HCT116 (cell line): ENCODE data around the gene AUTS2. TPM values are rescaled to one million over a fixed set of nuclear protein-coding genes. Genes with fewer than 3 reads are reported as not detected.

Experiments used
- ATAC-seq: fragments of 200-7000 bp; cut with Tn5 transposase; 2 replicates; pipeline ENCODE4 v1.9.1; 2020; ENCODE audit warnings: mild to moderate bottlenecking, moderate library complexity
- BruUV-seq: library from RNA; stranded (reverse); fragments of 400-500 nt; replicated peaks from 2 replicates; lab custom pipeline; 2021; lab: Mats Ljungman, UMichigan
- CTCF ChIA-PET: fragments of 300-600 bp; sonication (Branson Sonifier 250); formaldehyde crosslinking; loops from one replicate; lab custom pipeline; 2021; ENCODE audit warnings: antibody characterized with exemption; lab: Charles Lee
- POLR2A ChIA-PET: fragments of 300-600, 350-600 bp; sonication (Branson Sonifier 250); formaldehyde crosslinking; loops from one replicate; lab custom pipeline; 2021; ENCODE audit warnings: antibody characterized with exemption; lab: Charles Lee
- RAD21 ChIA-PET, 2 experiments: fragments of 300-600 bp; sonication (Branson Sonifier 250); formaldehyde crosslinking; loops; one replicate each; lab custom pipeline; 2023; ENCODE audit warnings: low total read pairs in 2 of 2; ENCODE audit not compliant: uncharacterized antibody in 2 of 2, unreplicated experiment in 2 of 2, low non-redundant PET in 1 of 2; lab: Charles Lee
- DNase-seq: peaks from one replicate; pipeline ENCODE4 v3.0.0-alpha.2; 2010; ENCODE audit warnings: low read depth, low spot score
- H2AFZ ChIP-seq: fragments of 200-600 bp; shearing (Covaris generic), sonication (generic); 2 replicates; pipeline ENCODE4 v1.6.1; 2017; ENCODE audit warnings: low read depth, mixed run types, mixed read lengths, antibody characterized with exemption, low read length; ENCODE audit not compliant: poor library complexity, severe bottlenecking
- H3K27ac ChIP-seq: 2 replicates; pipeline ENCODE4 v1.5.1; 2012; ENCODE audit warnings: low read depth, low read length
- H3K27me3 ChIP-seq: fragments of 200-600 bp; sonication (generic); 2 replicates; pipeline ENCODE4 v1.6.1; 2016; ENCODE audit warnings: mixed run types, low read length, mixed read lengths; ENCODE audit not compliant: insufficient read depth
- H3K36me3 ChIP-seq, 2 experiments: fragments of 200-500 bp in 1 of 2; fragments of 200-600 bp in 1 of 2; sonication (Bioruptor generic) in 1 of 2; sonication (generic) in 1 of 2; 2 replicates each; pipeline versions ENCODE4 v1.5.1 to v1.6.1; 2014 to 2016; ENCODE audit warnings: low read length in 2 of 2, inconsistent platforms in 1 of 2, mixed read lengths in 1 of 2, mixed run types in 1 of 2; ENCODE audit not compliant: insufficient read depth in 2 of 2, control insufficient read depth in 1 of 2
- H3K4me1 ChIP-seq, 2 experiments: fragments of 200-600 bp in 1 of 2; sonication (generic) in 1 of 2; 2 replicates each; pipeline versions ENCODE4 v1.5.1 to v1.6.1; 2012 to 2017; ENCODE audit warnings: low read length in 2 of 2, inconsistent platforms in 1 of 2, mild to moderate bottlenecking in 1 of 2, mixed read lengths in 1 of 2, mixed run types in 1 of 2, moderate library complexity in 1 of 2; ENCODE audit not compliant: insufficient read depth in 2 of 2, control insufficient read depth in 1 of 2
- H3K4me2 ChIP-seq: fragments of 200-600 bp; sonication (generic); 2 replicates; pipeline ENCODE4 v1.6.1; 2017; ENCODE audit warnings: mixed run types, low read length, mixed read lengths
- H3K4me3 ChIP-seq, 2 experiments: fragments of 200-600 bp in 1 of 2; sonication (generic) in 1 of 2; replicated peaks in 1 of 2; 2 replicates each; pipeline ENCODE4 v1.5.1; 2011 to 2016; ENCODE audit warnings: low read length in 2 of 2, control low read depth in 1 of 2, low read depth in 1 of 2, mild to moderate bottlenecking in 1 of 2, mixed read lengths in 1 of 2, mixed run types in 1 of 2
- H3K79me2 ChIP-seq: fragments of 200-600 bp; sonication (generic); 2 replicates; pipeline ENCODE4 v1.6.1; 2017; ENCODE audit warnings: mild to moderate bottlenecking, mixed run types, low read length, moderate library complexity, mixed read lengths; ENCODE audit not compliant: insufficient read depth
- H3K9ac ChIP-seq: fragments of 200-600 bp; sonication (generic); 2 replicates; pipeline ENCODE4 v1.6.1; 2016; ENCODE audit warnings: low read length, mixed read lengths
- H3K9me2 ChIP-seq: fragments of 200-600 bp; sonication (generic), shearing (Covaris generic); 2 replicates; pipeline ENCODE4 v1.6.1; 2017; ENCODE audit warnings: mixed run types, mild to moderate bottlenecking, moderate library complexity; ENCODE audit not compliant: insufficient read depth
- H3K9me3 ChIP-seq, 2 experiments: fragments of 200-500 bp in 1 of 2; fragments of 200-600 bp in 1 of 2; sonication (Bioruptor generic) in 1 of 2; sonication (generic) in 1 of 2; 2 replicates each; pipeline ENCODE4 v1.6.1; 2014 to 2017; ENCODE audit warnings: low read length in 2 of 2, mixed read lengths in 2 of 2, inconsistent platforms in 1 of 2, low read depth in 1 of 2, mild to moderate bottlenecking in 1 of 2, mixed run types in 1 of 2, moderate library complexity in 1 of 2; ENCODE audit not compliant: control insufficient read depth in 1 of 2, insufficient read depth in 1 of 2
- H4K20me1 ChIP-seq: fragments of 200-600 bp; sonication (generic), shearing (Covaris generic); 2 replicates; pipeline ENCODE4 v1.6.1; 2017; ENCODE audit warnings: mixed run types, mild to moderate bottlenecking, moderate library complexity; ENCODE audit not compliant: insufficient read depth
- ATF3 ChIP-seq: IDR thresholded peaks from 2 replicates; pipeline ENCODE4 v1.6.1; 2012
- CBX3 ChIP-seq: IDR thresholded peaks from 2 replicates; pipeline ENCODE4 v1.6.1; 2012; ENCODE audit warnings: low read depth
- EZH2 ChIP-seq: fragments of 200-600 bp; sonication (generic); IDR thresholded peaks from 2 replicates; pipeline ENCODE4 v1.6.1; 2017; ENCODE audit warnings: antibody characterized with exemption, mixed run types
- EZH2phosphoT487 ChIP-seq: fragments of 200-600 bp; IDR thresholded peaks from 2 replicates; pipeline ENCODE4 v1.6.1; 2018; ENCODE audit warnings: antibody characterized with exemption, borderline replicate concordance
- FOSL1 ChIP-seq: IDR thresholded peaks from 2 replicates; pipeline ENCODE4 v1.6.1; 2012; ENCODE audit warnings: low read depth
- JUND ChIP-seq: IDR thresholded peaks from 2 replicates; pipeline ENCODE4 v1.6.1; 2012
- POLR2A ChIP-seq: IDR thresholded peaks from 2 replicates; pipeline ENCODE4 v1.7.0; 2011; ENCODE audit warnings: borderline replicate concordance; ENCODE audit not compliant: insufficient read depth, insufficient read length; ENCODE audit errors: extremely low read depth
- POLR2AphosphoS5 ChIP-seq: IDR thresholded peaks from 2 replicates; pipeline ENCODE4 v1.6.1; 2011; ENCODE audit warnings: mild to moderate bottlenecking, low read depth, low read length, moderate library complexity
- REST ChIP-seq: IDR thresholded peaks from 2 replicates; pipeline ENCODE4 v1.6.1; 2012; ENCODE audit warnings: low read depth
- SP1 ChIP-seq: IDR thresholded peaks from 2 replicates; pipeline ENCODE4 v1.6.1; 2012; ENCODE audit warnings: low read depth
- TCF7L2 ChIP-seq: IDR thresholded peaks from 2 replicates; pipeline ENCODE4 v1.7.0; 2011; ENCODE audit warnings: borderline replicate concordance, inconsistent platforms; ENCODE audit not compliant: insufficient read depth, insufficient read length; ENCODE audit errors: extremely low read depth
- ZFX ChIP-seq: fragments of 450-650 bp; IDR thresholded peaks from 2 replicates; pipeline ENCODE4 v1.6.1; 2017
- intact Hi-C: fragments of 100-400 bp; cut with micrococcal nuclease; formaldehyde crosslinking; loops from 2 replicates; pipeline ENCODE4 v1.10.0; 2022
- total RNA-seq: library from RNA; stranded (reverse); gene quantifications from one replicate; pipeline ENCODE4 v1.2.1, GENCODE V29; 2021; ENCODE audit not compliant: unreplicated experiment

Gene AUTS2
- total RNA-seq, 1 experiment from 2014 or later = 0.93 TPM

GRCh38 chr7:69778138-69778537 is 179.9 kb downstream of the AUTS2 start:
- Histone ChIP-seq H3K9me3 (peaks cover 0 to 18% of the 10 kb centered on the region in 2 experiments; a peak in 2 of 4 replicates), H3K27ac (no peak overlapping the region), H3K79me2 (no peaks in the 10 kb centered on the region), H3K9me2 (no peaks in the 10 kb centered on the region), H3K4me1 (no peaks in the 10 kb centered on the region), H3K4me2 (no peak overlapping the region), H3K9ac (no peak overlapping the region), H3K4me3 (no peak overlapping the region), H3K36me3 (no peaks in the 10 kb centered on the region), H4K20me1 (no peaks in the 10 kb centered on the region), H2AFZ (no peak overlapping the region), H3K27me3 (no peaks in the 10 kb centered on the region)
- BruUV-seq = no TSS peak
- intact Hi-C loops = no loop called here
- ATAC-seq (no peak), DNase-seq (no peak)
- ChIA-PET POLR2A (no interaction called here), CTCF (no interaction called here), RAD21 (no interaction called here)
- TF ChIP-seq POLR2AphosphoS5 = no peak
- TF ChIP-seq EZH2phosphoT487 = no peak
- TF ChIP-seq JUND = no peak
- no peak for TF ChIP-seq REST
- no peak for TF ChIP-seq ZFX
- TF ChIP-seq EZH2 = no peak
- no peak for TF ChIP-seq SP1
- TF ChIP-seq POLR2A = no peak
- no peak for TF ChIP-seq FOSL1
- no peak for TF ChIP-seq ATF3
- TF ChIP-seq CBX3 = no peak
- TF ChIP-seq TCF7L2 = no peak
